Activated CD4-positive, alpha-beta T cell treated with anti-CD3 and anti-CD28 coated beads, Interleukin-2, amount 50 U/mL, for 16 hours (primary cell): ENCODE measurements around the gene AAR2.

Experiments used
- DNase-seq: peaks from one replicate; pipeline ENCODE4 v3.0.0-alpha.2; 2020

Gene AAR2

GRCh38 chr20:36219671-36220220 lies 16.5 kb upstream of the AAR2 start:
- no peak for DNase-seq

DNA sequence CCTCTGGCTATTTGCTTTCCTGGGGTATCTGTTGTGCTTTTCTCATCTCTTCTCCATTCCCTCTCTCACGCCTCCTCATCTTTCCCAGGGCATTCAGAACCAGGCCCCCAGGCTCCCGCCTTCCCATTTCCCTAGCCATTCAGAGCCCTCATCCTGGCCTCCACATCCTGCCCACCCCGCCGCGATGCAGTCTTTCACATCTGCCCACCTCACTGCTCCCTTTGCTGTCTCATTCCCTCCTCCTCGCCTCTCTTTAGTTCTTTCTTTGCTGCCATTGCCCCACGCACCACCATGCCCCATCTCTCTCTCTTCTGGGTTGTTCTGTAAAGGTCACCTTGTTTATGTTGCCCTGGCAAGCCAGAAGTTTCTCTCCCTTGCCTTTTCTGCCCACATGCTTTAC lies 10.6 kb upstream of the AAR2 start:
- DNase-seq = no peak

DNA sequence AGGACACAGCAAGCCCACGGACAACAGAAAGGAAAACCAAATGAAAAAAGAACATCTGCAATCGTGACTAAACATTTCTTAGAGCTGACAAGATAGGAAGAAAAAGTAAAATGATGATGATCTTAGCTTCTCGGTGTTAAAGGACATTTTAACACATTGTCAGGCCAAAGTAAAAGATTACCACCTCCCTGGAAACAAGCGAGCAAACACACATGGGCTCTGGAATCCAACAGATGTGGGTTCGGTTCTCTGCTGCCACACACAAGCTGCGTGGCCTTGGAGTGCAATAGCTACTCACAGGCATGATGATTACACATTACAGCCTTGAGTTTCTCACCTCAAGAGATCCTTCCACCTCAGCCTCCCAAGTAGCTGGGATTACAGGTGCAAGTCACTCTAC lies 7.5 kb upstream of the AAR2 start:
- DNase-seq = no peak

DNA sequence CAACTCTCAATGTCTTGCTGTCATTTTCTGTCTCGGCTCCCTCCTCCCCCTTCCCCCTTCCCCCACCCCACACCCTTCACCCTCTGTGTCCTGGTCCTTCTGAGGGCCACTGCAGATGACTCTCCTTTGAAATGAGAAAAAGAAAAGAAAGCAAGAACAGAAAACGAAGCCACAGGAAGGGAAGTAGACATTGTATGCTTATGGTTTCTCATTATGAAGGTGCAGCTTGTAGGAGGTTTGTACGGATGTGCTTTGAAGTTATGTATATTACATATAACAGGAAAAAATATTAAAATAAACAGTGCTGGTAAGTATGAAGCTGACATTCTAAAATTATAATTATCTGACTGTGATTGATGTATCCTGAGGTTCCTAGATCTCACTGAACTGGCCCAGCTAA lies 6.3 kb upstream of the AAR2 start:
- DNase-seq = peak; percentile 14

DNA sequence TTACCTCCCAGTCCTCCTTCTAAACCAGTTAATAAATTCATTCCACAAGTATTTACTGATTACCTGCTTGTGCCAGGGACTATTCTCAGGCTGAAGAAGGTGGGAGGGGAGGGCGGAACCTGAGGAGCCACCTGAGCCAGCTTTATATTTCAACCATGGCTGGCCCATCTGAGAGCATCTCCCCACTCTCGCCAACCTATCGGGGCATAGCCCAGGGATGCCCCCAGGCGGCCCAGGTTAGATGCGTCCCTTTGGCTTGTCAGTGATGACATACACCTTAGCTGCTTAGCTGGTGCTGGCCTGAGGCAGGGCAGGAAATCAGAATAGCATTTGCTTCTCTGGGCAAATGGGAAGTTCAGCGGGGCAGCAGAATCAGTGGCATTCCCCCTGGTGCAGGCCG lies 4.9 kb upstream of the AAR2 start:
- no peak for DNase-seq

GRCh38 chr20:36234771-36235320 lies 1.4 kb upstream of the AAR2 start:
- no peak for DNase-seq

GRCh38 chr20:36236786-36237121 lies 476 bp downstream of the AAR2 start:
- DNase-seq = no peak

DNA sequence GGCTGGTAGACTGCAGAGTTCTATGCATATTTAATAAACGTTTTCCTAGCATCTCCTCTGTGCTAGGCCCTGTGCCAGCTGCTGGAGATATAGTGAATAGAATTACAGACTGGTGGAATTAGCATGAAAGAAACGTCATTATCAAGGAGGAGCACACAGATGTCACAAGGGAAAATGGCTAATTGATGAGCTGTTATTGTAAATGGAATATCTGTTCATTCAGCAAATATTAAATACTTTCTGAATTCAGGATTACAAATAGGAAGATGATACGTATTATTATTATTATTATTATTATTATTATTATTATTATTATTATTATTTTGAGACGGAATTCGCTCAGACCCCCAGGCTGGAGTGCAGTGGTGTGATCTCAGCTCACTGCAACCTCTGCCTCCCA lies 1.2 kb downstream of the AAR2 start:
- DNase-seq = no peak

DNA sequence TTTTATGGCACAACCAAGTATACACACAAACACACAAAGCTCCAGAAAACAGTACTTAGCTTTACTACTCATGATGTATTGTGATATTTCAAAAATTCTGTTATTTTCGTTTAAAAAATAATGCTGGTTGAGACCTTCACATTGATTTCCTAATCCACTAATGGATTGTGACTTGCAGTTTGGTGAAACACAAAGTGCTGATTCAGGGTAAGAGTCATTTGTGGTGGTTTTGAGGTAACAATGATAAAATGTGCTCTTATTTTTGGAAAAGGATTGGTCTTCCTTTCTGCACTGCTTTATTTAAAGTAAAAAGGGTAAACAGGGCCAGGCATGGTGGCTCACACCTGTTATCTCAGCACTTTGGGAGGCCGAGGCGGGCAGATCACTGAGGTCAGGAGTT lies 1.9 kb downstream of the AAR2 start:
- no peak for DNase-seq

DNA sequence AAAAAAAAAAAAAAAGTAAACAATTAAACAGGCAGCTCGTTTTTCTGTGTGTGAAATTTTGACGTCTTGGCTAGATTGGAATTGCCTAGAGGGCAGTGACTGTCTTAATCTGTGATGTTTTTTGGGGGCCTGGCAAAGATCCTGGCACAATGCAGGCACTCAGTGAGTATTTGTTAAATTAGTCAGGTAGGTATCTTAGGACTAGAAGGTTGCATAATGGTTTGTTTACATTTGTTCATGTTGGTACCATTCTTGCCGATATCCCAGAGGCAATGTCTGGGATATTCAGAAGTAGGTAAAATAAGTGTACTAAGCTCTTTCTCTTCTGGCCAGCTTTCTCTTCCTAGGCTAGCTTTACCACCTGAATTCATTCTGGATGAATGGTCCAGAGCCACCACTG lies 2.5 kb downstream of the AAR2 start:
- no peak for DNase-seq

DNA sequence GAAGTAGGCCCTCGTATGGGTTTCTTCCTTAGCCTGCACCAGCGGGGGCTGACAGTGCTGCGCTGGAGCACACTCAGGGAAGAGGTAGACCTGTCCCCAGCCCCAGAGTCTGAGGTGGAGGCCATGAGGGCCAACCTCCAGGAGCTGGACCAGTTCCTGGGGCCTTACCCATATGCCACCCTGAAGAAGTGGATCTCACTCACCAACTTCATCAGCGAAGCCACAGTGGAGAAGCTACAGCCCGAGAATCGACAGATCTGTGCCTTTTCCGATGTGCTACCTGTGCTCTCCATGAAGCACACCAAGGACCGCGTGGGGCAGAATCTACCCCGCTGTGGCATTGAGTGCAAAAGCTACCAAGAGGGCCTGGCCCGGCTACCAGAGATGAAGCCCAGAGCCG lies 3.8 kb downstream of the AAR2 start:
- no peak for DNase-seq

DNA sequence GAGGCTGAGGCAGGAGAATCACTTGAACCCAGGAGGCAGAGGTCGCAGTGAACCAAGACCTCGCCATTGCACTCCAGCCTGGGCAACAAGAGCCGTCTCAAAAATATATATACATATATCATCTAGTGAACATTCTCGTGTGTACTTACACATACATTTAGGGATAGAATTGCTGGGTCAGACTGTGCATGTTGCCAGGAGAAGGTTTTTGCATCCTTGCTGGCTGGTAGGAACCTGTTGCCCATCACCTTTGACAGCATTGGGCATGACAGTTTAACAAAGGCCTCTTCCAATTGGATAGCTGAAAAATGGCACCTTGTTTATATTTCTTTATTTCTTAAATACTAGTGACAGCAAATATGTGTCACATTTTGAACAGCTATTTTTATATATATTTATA lies 5.4 kb downstream of the AAR2 start:
- no peak for DNase-seq

- DNase-seq = no peak
Observed at GRCh38 chr20:36243726-36244125, 7.4 kb downstream of the AAR2 start.

- no peak for DNase-seq
Observed at GRCh38 chr20:36246401-36246800, 10.1 kb downstream of the AAR2 start.

- DNase-seq = no peak
Observed at GRCh38 chr20:36248836-36249235, 12.6 kb downstream of the AAR2 start.

- no peak for DNase-seq
Observed at GRCh38 chr20:36249450-36249849, 13.2 kb downstream of the AAR2 start.

GRCh38 chr20:36251426-36251825 lies 15.1 kb downstream of the AAR2 start:
- no peak for DNase-seq

- no peak for DNase-seq
Observed at GRCh38 chr20:36252511-36252910, 16.2 kb downstream of the AAR2 start.

GRCh38 chr20:36253036-36253435 lies 16.8 kb downstream of the AAR2 start:
- DNase-seq = no peak

- DNase-seq = no peak
Observed at GRCh38 chr20:36254076-36254475, 17.8 kb downstream of the AAR2 start.

GRCh38 chr20:36255445-36255844 lies 19.2 kb downstream of the AAR2 start:
- no peak for DNase-seq

DNA sequence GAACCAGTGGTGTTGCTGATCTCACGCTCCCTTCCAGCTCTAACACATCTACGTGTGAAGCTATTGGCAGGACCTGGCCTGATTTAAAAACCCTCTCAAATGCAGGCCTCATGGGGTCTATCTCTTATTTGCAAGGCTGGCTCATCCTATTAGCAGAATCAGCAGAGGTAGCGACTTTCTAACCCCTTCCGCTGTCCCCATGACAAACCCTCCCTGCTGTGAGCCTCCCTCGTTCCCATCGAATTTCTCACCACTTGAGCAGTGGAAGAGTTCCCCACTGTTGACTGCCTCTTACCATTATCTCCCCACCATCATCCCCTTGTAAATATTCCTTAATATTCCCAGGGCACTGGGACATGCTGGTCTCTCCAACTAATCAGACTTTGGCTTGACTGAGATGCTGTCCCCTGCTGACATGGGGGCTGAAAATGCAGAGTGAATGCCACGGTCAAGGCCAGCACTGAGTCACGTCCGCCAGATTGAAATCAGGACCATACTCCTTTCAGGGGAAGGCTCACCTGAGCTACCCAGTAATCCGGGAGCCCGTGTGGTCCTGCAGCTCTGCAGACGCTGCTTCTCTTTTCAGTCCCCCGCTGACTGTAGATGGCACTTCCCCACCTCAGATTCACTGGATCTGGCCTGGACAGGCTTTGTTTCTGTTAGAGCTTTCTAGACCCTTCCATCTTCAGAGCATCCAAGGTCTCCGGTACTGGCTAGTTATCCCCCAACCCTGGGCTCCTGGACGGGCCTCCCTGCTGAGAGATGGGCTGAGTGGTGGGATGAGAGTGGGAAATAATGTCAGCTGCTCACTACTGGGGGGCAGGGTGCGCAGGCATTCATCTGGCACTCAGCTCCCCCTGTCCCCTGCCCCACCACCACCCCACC lies 23.1 kb downstream of the AAR2 start:
- DNase-seq = no peak

GRCh38 chr20:36260316-36260715 lies 24.0 kb downstream of the AAR2 start:
- DNase-seq = no peak

- DNase-seq = no peak
Observed at GRCh38 chr20:36261389-36262105, 25.3 kb downstream of the AAR2 start.
